ENCODE data around the gene ANXA3.
A peak's percentile ranks its signal among the peaks of the same experiment; 100 is the strongest.

Gene ANXA3

DNA sequence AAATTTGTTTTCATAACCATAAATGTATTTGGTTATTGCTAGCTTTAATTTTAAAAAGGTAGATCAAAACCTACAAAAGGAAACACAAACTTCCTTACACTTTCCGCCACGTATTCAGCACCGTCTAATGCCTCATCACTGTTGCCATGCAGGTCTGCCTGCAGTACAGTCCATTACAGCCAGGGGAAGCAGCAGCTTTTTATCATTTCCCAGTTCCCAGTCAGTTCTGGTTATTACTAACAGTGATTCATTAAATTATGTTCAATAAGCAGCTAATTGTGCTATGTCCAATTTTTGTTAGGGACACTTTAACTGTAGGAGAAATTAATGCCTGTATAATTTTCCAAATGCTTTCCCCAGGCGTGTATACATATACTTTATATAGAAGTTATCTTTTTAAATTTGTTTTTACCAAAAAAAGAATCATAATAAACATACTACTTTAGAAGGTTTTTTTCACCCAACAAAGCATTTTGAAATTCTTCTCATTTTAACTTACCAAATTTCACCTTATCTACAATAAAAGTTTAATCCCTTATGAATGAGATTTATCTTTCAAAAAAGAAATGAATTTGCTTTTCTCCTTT, 93.3 kb downstream of the ANXA3 start:
- DNase-seq (ENCODE audit: low read depth in 2 of 2): peak in 1 of 2 donors; percentile 6

DNA sequence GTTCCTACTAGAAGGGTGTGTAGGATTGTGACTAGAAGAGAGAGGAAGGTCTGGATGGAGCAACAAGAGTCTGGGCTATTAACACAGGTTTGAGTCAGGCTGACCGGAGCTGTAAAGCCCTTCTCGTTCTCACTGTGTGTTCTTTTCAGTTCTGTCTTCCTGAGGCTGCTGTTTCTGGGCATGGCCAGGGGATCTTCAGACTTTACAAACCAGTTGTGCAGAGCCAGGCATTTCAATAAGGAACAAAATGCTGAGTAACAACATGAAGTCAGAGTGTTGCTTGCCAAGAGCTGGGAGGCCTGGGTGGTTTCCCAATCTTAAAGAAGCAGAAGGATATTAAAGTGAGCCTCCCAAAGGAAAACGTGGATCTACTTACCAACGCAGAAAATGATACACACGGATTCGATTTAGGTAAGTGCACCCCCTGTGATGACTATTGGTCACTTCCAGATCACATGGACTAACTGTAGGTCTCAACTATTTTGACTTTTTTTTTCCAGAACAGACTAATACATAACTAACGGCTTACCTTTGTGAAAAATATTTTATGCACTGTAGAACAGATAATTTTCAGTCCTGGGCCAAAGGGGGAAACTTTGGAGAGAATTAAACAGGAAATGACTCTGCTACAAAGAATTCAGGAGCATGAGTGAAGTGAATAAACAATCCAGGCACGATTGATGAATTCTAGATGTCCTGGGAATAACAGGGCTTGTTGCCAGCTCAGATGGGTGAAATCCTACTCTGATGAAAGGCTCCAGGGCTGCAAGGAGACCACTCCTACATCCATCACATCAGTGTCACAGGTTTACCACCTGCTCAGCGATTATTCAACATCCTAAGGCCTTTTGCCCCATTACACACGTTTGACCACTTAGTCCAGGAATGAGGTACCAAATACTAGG, 94.5 kb downstream of the ANXA3 start:
- DNase-seq (ENCODE audit: low read depth in 2 of 2): no peak

DNA sequence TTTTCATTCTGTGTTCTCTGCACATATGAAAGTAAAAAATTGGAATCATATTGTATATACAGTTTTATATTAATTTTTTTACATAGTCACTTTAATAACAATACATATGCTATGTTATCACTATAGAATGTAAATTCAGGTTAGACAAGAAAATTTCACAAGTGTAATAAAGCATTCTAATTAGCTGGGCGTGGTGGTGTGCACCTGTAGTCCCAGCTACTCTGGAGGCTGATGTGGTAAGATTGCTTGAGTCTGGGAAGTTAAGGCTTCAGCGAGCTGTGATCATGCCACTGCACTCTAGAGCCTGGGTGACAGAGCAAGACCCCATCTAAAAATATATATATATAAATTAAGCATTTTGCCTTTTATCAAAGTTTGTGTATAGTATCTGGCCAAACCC, 95.7 kb downstream of the ANXA3 start:
- no peak for DNase-seq (ENCODE audit: low read depth in 2 of 2)

DNA sequence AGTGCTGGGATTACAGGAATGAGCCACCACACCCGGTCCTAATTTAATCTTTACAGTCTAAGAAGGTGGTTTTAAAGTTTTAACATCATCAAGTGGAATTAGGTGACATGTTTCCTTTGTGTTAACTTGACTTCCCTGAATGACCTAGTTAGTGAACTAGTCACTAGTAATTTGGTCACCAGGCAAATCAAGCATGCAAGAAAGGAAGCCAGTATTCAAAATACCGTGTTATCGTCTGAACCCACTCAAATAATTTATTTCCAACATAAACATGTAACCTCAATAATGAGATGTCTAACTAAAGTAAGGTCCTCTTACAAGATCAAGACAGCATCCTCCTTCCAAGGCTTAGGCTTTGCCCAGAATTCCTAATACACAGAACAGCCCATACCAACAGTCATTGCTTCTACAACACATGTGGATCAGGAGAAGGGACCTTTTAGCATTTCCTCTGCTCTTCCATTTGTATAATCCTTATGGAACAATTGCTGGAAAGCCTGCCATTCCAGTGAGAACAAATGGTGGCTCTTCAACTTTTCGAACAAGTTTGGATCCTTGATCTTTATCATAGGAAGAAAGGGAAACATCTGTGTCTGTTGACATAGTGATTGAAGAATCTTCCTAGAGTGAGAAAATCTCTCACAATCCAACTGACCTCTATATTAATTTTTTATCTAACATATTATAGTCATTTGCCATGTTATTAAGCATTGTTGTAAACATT, 97.2 kb downstream of the ANXA3 start:
- DNase-seq (ENCODE audit: low read depth in 2 of 2): no peak

DNA sequence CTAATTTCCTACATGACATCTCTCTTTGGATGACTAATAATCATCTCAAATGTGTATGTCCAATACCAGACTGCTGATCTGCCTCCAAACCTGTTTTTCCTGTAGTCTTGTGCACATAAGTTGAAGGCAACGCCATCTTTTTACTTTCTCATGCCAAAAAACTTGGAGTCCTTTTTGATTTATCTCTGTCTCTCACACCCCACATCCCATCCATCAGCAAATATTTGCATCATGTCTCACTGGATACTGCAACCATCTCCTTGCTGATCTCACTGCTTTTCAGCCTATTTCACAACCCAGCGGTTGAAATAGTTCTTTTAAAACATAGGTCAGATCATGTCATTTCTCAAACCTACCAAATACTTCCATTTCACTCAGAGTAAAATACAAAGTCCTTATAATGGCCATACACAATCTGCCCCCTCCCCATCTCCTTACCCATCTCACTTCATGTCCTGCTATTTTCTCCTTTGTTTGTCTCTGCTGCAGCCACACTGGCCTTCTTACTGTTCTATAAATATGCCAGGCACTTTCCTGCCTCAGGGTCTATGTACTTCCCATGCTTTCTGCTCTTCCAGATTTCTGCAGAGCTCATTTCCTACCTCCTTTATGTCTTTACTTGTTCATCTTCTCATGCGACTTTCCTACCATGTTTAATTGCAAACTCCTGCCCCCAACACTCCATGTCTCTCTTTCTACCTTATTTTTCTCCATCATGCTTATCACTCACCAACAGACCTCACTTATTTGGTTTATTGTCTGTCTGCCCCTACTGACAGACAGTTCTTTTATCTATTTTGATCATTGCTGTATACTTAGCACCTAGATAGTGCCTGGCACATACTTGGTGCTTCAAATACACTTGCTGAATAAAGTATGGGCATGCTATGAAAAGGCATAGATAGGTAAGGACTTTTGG, 98.8 kb downstream of the ANXA3 start:
- DNase-seq (ENCODE audit: low read depth in 2 of 2): no peak

DNA sequence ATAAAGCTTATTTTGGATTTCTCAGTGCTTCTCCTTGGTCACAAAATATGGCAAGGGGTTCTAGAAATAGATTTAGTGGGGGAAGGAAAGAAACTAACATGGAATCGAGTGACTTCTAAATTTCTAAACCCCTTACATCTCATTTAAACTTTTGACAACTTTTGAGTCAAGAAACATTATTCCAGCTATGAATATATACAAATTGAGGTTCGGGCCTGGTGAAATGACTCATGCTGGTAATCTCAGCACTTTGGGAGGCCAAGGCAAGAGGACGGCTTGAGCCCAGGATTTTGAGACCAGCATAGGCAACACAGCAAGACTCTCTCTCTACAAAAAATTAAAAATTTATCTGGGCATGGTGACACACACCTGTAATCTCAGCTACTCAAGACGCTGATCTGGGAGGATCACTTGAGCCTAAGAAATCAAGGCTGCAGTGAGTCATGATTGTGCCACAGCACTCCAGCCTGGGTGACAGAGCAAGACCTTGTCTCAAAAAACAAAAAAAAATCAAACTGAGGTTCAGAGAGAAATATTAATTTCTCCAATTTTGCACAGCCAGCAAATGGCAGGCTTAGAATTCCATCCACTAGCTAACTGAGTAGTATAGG, 99.8 kb downstream of the ANXA3 start:
- DNase-seq (ENCODE audit: low read depth in 2 of 2): no peak

DNA sequence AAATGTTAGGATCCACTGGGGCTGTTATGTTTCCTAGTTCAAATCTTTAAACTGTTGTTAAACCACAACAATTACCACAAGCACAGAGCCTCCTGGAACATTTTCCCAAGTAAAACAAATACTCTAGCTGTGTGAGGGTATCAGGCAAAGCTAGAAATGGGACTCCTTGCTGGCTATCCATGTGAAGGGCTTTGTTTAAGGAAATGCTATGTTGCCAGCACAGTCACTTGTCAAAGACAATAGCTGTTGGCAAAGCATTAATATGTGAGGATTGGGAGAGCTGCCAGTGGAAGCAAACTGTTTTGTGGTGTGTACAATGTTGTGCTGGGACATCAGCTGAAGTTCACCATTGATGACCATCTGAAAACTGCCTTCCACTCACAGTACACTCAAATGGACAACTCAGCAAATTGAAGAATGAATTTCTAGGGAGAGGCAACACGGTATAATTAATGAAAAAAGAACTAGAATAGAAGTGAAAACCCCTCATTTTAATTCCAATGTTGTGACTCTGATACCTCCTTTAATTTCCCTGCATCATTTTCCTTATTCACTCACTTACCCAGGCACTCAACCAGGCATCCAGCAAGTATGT, 100.8 kb downstream of the ANXA3 start:
- no peak for DNase-seq (ENCODE audit: low read depth in 2 of 2)

DNA sequence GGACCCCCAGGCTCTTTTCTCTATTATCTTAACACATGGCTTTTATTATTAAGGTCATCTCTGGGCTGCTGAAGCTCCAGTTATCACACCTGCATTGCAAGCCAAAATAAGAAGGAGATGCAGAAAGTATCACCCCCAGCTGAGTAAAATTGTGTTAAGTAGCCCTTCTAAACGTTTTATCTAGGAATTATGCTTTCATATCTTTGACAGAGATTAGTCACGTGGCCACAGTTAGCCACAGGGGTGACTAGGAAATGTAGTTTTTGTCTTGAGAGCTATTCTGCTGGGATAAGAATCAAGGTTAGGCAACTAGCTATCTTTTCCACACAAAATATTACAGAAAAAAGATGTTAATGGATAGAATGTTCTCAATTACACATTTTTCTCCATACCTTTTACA, 102.1 kb downstream of the ANXA3 start:
- DNase-seq (ENCODE audit: low read depth in 2 of 2): no peak

DNA sequence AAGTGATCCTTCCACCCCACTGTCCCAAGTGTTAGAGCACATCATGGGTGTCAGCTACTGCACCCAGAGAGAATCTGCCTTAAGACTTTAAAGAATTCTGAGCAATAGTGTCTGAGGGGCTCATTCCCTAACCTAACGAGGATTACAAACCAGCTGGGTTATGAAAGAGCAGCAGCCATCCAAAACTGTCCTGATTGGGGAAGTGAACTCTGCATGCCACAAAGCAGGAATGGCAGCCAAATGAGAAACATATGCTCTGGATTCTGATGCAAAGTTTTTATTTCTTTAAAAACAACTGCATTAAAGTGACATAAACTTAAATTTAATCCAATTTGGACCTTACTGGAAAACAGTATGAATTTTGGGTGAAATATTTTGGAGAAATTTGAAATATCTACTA, 103.2 kb downstream of the ANXA3 start:
- DNase-seq (ENCODE audit: low read depth in 2 of 2): no peak

DNA sequence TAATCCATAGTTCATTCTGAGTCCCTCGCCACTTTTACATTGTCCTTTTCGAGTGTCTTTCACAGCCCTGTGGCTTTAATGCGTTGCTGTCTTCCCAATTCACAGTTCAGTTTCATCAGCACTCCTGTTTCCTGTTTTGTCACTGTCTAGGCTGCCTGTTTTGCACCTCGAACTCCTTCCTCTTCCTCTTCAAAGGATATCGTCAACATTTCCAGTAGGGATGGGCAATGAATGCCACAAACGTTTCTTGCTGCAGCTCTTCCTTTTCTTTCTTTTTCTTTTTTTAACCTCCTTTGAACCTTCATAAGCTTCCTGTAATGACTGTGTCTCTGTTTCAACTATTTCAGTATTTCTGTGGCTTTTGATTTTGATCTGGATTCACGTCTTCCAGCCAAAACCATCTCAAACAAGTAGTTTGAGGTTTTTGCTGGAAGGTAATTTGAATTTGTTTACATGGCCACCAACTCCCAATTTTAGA, 105.4 kb downstream of the ANXA3 start:
- DNase-seq (ENCODE audit: low read depth in 2 of 2): no peak

DNA sequence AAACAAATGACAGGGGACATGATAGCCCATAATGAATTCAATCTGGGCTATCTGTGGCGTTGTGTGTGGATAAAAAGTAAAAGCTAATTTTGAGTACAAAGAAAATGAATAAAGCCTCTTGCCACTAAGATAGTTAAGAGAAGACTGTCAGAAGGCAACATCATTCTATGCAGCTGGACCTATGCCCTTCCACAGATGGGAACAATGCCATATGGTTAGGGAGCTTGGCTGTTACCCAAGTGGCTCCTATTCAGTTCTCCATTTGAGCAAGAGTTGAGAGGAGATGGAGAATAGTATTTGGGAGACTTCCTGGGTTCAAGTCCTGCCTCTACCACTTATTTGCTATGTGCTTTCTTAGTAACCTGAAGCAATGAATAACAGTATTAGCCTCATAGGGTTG, 107.7 kb downstream of the ANXA3 start:
- no peak for DNase-seq (ENCODE audit: low read depth in 2 of 2)

DNA sequence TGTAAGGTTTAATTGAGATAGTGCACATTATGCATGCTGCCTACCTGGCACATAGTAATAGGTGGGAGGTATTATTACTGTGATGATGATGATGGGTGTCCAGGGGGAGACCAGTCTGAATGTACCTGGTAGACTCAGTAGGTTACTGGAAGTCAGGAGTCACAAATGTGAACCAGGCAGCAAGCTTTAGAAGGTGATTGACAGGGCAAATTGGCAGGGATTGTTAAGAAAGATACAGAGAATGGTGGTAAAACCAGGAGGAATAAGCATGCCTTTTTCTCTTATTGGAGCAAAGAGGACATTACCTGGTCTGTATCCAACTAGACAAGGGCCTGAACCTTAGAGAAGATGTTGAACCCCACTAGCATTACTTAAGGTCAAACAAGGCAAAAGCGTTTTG, 108.1 kb downstream of the ANXA3 start:
- no peak for DNase-seq (ENCODE audit: low read depth in 2 of 2)
